CD4-positive, alpha-beta T cell (primary cell): Measurements from ENCODE around the gene WDR27. TPM values are rescaled to one million over a fixed set of nuclear protein-coding genes. Genes with fewer than 3 reads are reported as not detected.

Experiments used
- ATAC-seq: fragments of 200-7000 bp; cut with Tn5 transposase; one replicate; pipeline ENCODE4 v1.10.0; 2022; ENCODE audit warnings: mild to moderate bottlenecking; ENCODE audit not compliant: poor library complexity
- CTCF ChIA-PET: fragments of 350-600 bp; sonication (Branson Sonifier 250); formaldehyde crosslinking; loops from one replicate; lab custom pipeline; 2021; ENCODE audit warnings: antibody characterized with exemption, inconsistent platforms; lab: Charles Lee
- POLR2A ChIA-PET: fragments of 350-600 bp; sonication (Branson Sonifier 250); formaldehyde crosslinking; loops from one replicate; lab custom pipeline; 2021; ENCODE audit warnings: antibody characterized with exemption, inconsistent platforms; lab: Charles Lee
- DNase-seq, 14 experiments: peaks; one replicate each; pipeline ENCODE4 v3.0.0-alpha.2; 2013 to 2020; ENCODE audit warnings: mixed read lengths in 2 of 14
- H3K27ac ChIP-seq, 2 donors: one replicate each; pipeline versions ENCODE4 v1.5.1 to v1.7.0; 2013; ENCODE audit warnings: low read length in 2 of 2, low read depth in 1 of 2, mild to moderate bottlenecking in 1 of 2
- H3K27me3 ChIP-seq, 2 experiments: 1 replicate in 1 of 2; 2 replicates in 1 of 2; pipeline versions ENCODE4 v1.6.1 to v1.7.0; 2013; ENCODE audit warnings: low read length in 2 of 2, control low read depth in 1 of 2, mild to moderate bottlenecking in 1 of 2, moderate library complexity in 1 of 2; ENCODE audit not compliant: insufficient read depth in 2 of 2, control insufficient read depth in 1 of 2
- H3K36me3 ChIP-seq: one replicate; pipeline ENCODE4 v1.6.1; 2013; ENCODE audit warnings: low read length, control low read depth; ENCODE audit not compliant: insufficient read depth
- H3K4me1 ChIP-seq: one replicate; pipeline ENCODE4 v1.6.1; 2013; ENCODE audit warnings: low read length, control low read depth; ENCODE audit not compliant: insufficient read depth
- H3K4me3 ChIP-seq: one replicate; pipeline ENCODE4 v1.5.1; 2013; ENCODE audit warnings: mild to moderate bottlenecking, low read length, moderate library complexity
- H3K9me3 ChIP-seq, 2 experiments: 1 replicate in 1 of 2; 2 replicates in 1 of 2; pipeline versions ENCODE4 v1.6.1 to v1.7.0; 2013; ENCODE audit warnings: low read length in 2 of 2, mild to moderate bottlenecking in 2 of 2, control low read depth in 1 of 2, moderate library complexity in 1 of 2; ENCODE audit not compliant: control insufficient read depth in 1 of 2, insufficient read depth in 1 of 2
- H3K27ac Mint-ChIP-seq: one replicate; pipeline ENCODE4 v1.8.0; 2020; ENCODE audit warnings: mixed read lengths
- H3K27me3 Mint-ChIP-seq: one replicate; pipeline ENCODE4 v1.8.0; 2021; ENCODE audit warnings: mixed read lengths
- H3K36me3 Mint-ChIP-seq: one replicate; pipeline ENCODE4 v1.8.0; 2021; ENCODE audit warnings: low read depth, mixed read lengths
- H3K4me1 Mint-ChIP-seq: one replicate; pipeline ENCODE4 v1.8.0; 2021; ENCODE audit warnings: low read depth, mixed read lengths
- H3K4me3 Mint-ChIP-seq: one replicate; pipeline ENCODE4 v1.8.0; 2020; ENCODE audit warnings: mild to moderate bottlenecking, mixed read lengths
- H3K9me3 Mint-ChIP-seq: one replicate; pipeline ENCODE4 v1.8.0; 2020; ENCODE audit warnings: mixed read lengths
- intact Hi-C, 2 experiments: fragments of 100-400 bp; cut with DNase I in 1 of 2; cut with micrococcal nuclease in 1 of 2; formaldehyde crosslinking; loops; one replicate each; pipeline versions ENCODE4 v1.15.1 to v1.9.0; 2023 to 2025; cut with DNase I, micrococcal nuclease
- total RNA-seq, 174 experiments: library from RNA in 2 of 174; stranded (reverse) in 2 of 174; gene quantifications; one replicate each; pipeline ENCODE4 v1.2.3 and lab custom pipeline; 2021 to 2026
- TF ChIP-seq, protein P1 (sequence below): fragments of 200-600 bp; IDR thresholded peaks from one replicate; pipeline ENCODE4 v1.8.0; 2022; ENCODE audit warnings: antibody characterized with exemption, mild to moderate bottlenecking

WDR27 gene
- total RNA-seq, 2 experiments from 2014 or later = 22.0 to 23.5 TPM

DNA sequence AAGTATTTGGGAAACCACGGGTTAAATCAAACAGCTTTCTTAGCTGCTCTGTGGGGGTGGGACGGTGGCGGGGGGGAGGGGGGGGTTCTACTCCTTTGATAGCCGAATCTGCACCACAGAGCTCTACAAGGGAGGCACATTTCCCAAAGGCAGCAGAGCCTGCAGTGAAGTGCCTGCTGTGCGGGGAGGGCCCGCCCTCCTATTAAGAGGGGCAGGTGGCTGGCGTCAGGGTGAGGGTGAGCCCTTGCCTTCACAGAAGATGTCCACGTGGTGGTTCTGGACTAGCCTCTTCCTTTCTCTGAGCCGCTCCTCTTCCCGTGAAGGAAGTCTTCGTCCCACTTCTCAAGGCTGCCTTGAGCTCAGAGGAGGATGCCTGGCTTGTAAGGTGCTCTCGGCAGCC, 273.3 kb downstream of the WDR27 start:
- H3K36me3 ChIP-seq = no peaks in the 10 kb centered on the region
- ChIA-PET CTCF (no interaction called here), POLR2A (no interaction called here)
- TF ChIP-seq, protein P1, sequence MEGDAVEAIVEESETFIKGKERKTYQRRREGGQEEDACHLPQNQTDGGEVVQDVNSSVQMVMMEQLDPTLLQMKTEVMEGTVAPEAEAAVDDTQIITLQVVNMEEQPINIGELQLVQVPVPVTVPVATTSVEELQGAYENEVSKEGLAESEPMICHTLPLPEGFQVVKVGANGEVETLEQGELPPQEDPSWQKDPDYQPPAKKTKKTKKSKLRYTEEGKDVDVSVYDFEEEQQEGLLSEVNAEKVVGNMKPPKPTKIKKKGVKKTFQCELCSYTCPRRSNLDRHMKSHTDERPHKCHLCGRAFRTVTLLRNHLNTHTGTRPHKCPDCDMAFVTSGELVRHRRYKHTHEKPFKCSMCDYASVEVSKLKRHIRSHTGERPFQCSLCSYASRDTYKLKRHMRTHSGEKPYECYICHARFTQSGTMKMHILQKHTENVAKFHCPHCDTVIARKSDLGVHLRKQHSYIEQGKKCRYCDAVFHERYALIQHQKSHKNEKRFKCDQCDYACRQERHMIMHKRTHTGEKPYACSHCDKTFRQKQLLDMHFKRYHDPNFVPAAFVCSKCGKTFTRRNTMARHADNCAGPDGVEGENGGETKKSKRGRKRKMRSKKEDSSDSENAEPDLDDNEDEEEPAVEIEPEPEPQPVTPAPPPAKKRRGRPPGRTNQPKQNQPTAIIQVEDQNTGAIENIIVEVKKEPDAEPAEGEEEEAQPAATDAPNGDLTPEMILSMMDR = no peak
- Mint-ChIP-seq H3K4me3 (no peak overlapping the region), H3K27me3 (no peaks in the 10 kb centered on the region), H3K9me3 (no peaks in the 10 kb centered on the region), H3K36me3 (peaks cover 6% of the 10 kb centered on the region), H3K27ac (no peak overlapping the region), H3K4me1 (no peaks in the 10 kb centered on the region)
- H3K9me3 ChIP-seq = peaks cover 24 to 43% of the 10 kb centered on the region in 2 experiments
- ATAC-seq (no peak), DNase-seq (no peak)
- no peak overlapping the region for H3K4me3 ChIP-seq
- H3K27me3 ChIP-seq = peaks cover 0 to 3% of the 10 kb centered on the region in 2 experiments
- intact Hi-C loops = no loop called here
- H3K27ac ChIP-seq = no peak overlapping the region
- no peaks in the 10 kb centered on the region for H3K4me1 ChIP-seq

DNA sequence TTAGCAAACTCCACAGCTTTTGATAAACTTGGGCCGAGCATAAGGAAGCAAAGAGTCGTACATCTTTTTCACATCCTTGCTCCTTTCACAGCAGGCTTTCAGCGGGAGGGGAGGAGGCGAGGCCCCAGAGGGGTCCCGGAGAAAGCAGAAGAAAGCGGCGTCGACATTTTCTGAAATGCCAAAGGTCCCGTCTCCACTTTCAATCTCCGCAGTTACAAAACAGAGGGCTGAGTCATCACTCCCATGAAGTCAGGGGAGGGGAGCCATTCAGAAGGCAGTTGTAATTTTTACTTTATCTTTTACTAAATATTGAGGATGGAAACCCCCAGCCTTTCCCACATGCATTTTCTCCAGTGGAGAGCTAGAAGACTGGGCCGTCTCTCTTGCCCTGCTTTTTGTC, 274.0 kb downstream of the WDR27 start:
- Histone ChIP-seq H3K4me3 (no peak overlapping the region), H3K9me3 (peaks cover 24 to 43% of the 10 kb centered on the region in 2 experiments), H3K27ac (no peak overlapping the region), H3K36me3 (no peaks in the 10 kb centered on the region), H3K27me3 (peaks cover 0 to 3% of the 10 kb centered on the region in 2 experiments), H3K4me1 (no peaks in the 10 kb centered on the region)
- Mint-ChIP-seq H3K27ac (no peak overlapping the region), H3K27me3 (no peaks in the 10 kb centered on the region), H3K4me3 (no peak overlapping the region), H3K36me3 (peaks cover 6% of the 10 kb centered on the region), H3K4me1 (no peaks in the 10 kb centered on the region), H3K9me3 (no peaks in the 10 kb centered on the region)
- TF ChIP-seq, protein P1 = no peak
- ATAC-seq (no peak), DNase-seq (no peak)
- intact Hi-C loops = no loop called here
- ChIA-PET POLR2A (no interaction called here), CTCF (no interaction called here)

DNA sequence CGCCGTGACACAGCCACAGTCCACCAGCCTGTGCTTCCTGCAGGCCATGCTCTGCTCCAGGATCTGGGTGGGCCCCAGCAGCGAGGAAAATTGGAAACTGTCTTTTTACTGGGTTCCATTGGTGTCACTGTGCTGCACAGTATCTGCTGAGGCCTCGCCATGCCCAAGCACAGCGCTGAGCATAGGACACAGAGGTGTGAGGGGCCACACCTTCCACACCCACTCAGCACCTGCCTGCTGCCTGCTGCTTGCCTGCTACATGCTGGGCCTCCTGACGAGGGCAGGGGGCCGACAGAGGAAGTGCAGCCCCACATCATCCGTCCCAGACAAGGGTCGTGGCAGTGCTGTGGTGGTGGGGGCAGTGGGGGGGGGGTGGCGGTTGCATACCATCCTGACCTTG, 275.2 kb downstream of the WDR27 start:
- TF ChIP-seq, protein P1 = no peak
- H3K36me3 Mint-ChIP-seq = peaks cover 6% of the 10 kb centered on the region
- Histone ChIP-seq H3K4me3 (no peak overlapping the region), H3K4me1 (no peaks in the 10 kb centered on the region), H3K27ac (no peak overlapping the region), H3K36me3 (no peaks in the 10 kb centered on the region), H3K9me3 (peaks cover 13 to 43% of the 10 kb centered on the region in 2 experiments), H3K27me3 (peaks cover 0 to 3% of the 10 kb centered on the region in 2 experiments)
- no peak overlapping the region for H3K27ac Mint-ChIP-seq
- no peaks in the 10 kb centered on the region for H3K9me3 Mint-ChIP-seq
- POLR2A ChIA-PET = no interaction called here
- ATAC-seq (no peak), DNase-seq (no peak)
- no peak overlapping the region for H3K4me3 Mint-ChIP-seq
- CTCF ChIA-PET = no interaction called here
- intact Hi-C loops = no loop called here
- peaks cover 4% of the 10 kb centered on the region for H3K27me3 Mint-ChIP-seq
- H3K4me1 Mint-ChIP-seq = no peaks in the 10 kb centered on the region
